Muscle layer of duodenum (tissue), 2 donors: Measurements from ENCODE around the gene PIGS.
"Not testable (repeated sequence)": the region's sequence is repeated elsewhere in the genome, so short reads cannot be mapped to it uniquely, and the experiment has no call there.

ENCODE experiments used
- H3K27ac ChIP-seq: one replicate; pipeline ENCODE4 v1.7.0; 2013; ENCODE audit warnings: mild to moderate bottlenecking, low read length
- H3K27me3 ChIP-seq: one replicate; pipeline ENCODE4 v1.7.0; 2013; ENCODE audit warnings: low read depth, mild to moderate bottlenecking, control low read depth, low read length
- H3K36me3 ChIP-seq, 2 donors: one replicate each; pipeline ENCODE4 v1.7.0; 2013; ENCODE audit warnings: low read length in 2 of 2, control low read depth in 1 of 2, mild to moderate bottlenecking in 1 of 2; ENCODE audit not compliant: insufficient read depth in 2 of 2, control insufficient read depth in 1 of 2
- H3K4me1 ChIP-seq, 2 donors: one replicate each; pipeline ENCODE4 v1.7.0; 2013; ENCODE audit warnings: low read length in 2 of 2, mild to moderate bottlenecking in 2 of 2, control low read depth in 1 of 2, moderate library complexity in 1 of 2; ENCODE audit not compliant: insufficient read depth in 2 of 2, control insufficient read depth in 1 of 2
- H3K4me3 ChIP-seq, 2 donors: one replicate each; pipeline ENCODE4 v1.7.0; 2013; ENCODE audit warnings: low read length in 2 of 2, low read depth in 1 of 2, mild to moderate bottlenecking in 1 of 2
- H3K9me3 ChIP-seq, 2 donors: one replicate each; pipeline ENCODE4 v1.7.0; 2013; ENCODE audit warnings: low read length in 2 of 2, control low read depth in 1 of 2, mild to moderate bottlenecking in 1 of 2; ENCODE audit not compliant: control insufficient read depth in 1 of 2
- donor health status: healthy.

The PIGS gene

GRCh38 chr17:28578246-28579195 is 7.2 kb upstream of the PIGS start:
- Histone ChIP-seq H3K27me3 (no peaks in the 10 kb centered on the region), H3K4me3 (no peak overlapping the region), H3K36me3 (peaks cover 0 to 4% of the 10 kb centered on the region in 2 donors), H3K27ac (no peak overlapping the region), H3K9me3 (no peaks in the 10 kb centered on the region), H3K4me1 (peaks cover 0 to 10% of the 10 kb centered on the region in 2 donors)

- Histone ChIP-seq H3K4me3 (no peak overlapping the region), H3K27ac (no peak overlapping the region), H3K4me1 (peaks cover 0 to 13% of the 10 kb centered on the region in 2 donors), H3K9me3 (no peaks in the 10 kb centered on the region), H3K27me3 (no peaks in the 10 kb centered on the region), H3K36me3 (peaks cover 0 to 2% of the 10 kb centered on the region in 2 donors)
Observed at GRCh38 chr17:28577466-28577824, 6.1 kb upstream of the PIGS start.

- Histone ChIP-seq H3K27ac (no peak within 1 kb of the TSS), H3K4me3 (peak within 1 kb of the TSS; percentile 52 to 57), H3K4me1 (peaks cover 5 to 18% of the 10 kb centered on the region in 2 donors), H3K9me3 (no peaks in the 10 kb centered on the region), H3K27me3 (no peaks in the 10 kb centered on the region), H3K36me3 (no peaks in the 10 kb centered on the region)
Observed at GRCh38 chr17:28576758-28577465, 5.6 kb upstream of the PIGS start, which contains the start of gene ALDOC. TSS of gene ALDOC (minus strand) at chr17:28576895. CDS start at chr17:28575532, 1,363 bp downstream.

GRCh38 chr17:28576016-28576415 is 4.7 kb upstream of the PIGS start:
- H3K36me3 ChIP-seq, H3K27ac ChIP-seq, H3K27me3 ChIP-seq, H3K4me3 ChIP-seq, H3K9me3 ChIP-seq: not testable (repeated sequence)
- H3K4me1 ChIP-seq = peaks cover 8 to 19% of the 10 kb centered on the region in 2 donors

GRCh38 chr17:28575126-28575795 is 3.9 kb upstream of the PIGS start:
- Histone ChIP-seq H3K36me3 (no peaks in the 10 kb centered on the region), H3K27me3 (no peaks in the 10 kb centered on the region), H3K27ac (no peak overlapping the region), H3K4me3 (no peak overlapping the region), H3K9me3 (no peaks in the 10 kb centered on the region), H3K4me1 (peaks cover 8 to 24% of the 10 kb centered on the region in 2 donors)

GRCh38 chr17:28574526-28574925 is 3.2 kb upstream of the PIGS start:
- H3K27me3 ChIP-seq = no peaks in the 10 kb centered on the region
- no peak overlapping the region for H3K27ac ChIP-seq
- H3K9me3 ChIP-seq = no peaks in the 10 kb centered on the region
- H3K4me1 ChIP-seq = peaks cover 8 to 31% of the 10 kb centered on the region in 2 donors
- H3K4me3 ChIP-seq = no peak overlapping the region
- no peaks in the 10 kb centered on the region for H3K36me3 ChIP-seq

GRCh38 chr17:28573966-28574480 is 2.7 kb upstream of the PIGS start:
- Histone ChIP-seq H3K27me3 (no peaks in the 10 kb centered on the region), H3K9me3 (no peaks in the 10 kb centered on the region), H3K4me3 (no peak overlapping the region), H3K4me1 (peaks cover 8 to 35% of the 10 kb centered on the region in 2 donors), H3K36me3 (no peaks in the 10 kb centered on the region), H3K27ac (no peak overlapping the region)

- Histone ChIP-seq H3K27me3 (no peaks in the 10 kb centered on the region), H3K4me1 (peaks cover 8 to 35% of the 10 kb centered on the region in 2 donors), H3K9me3 (no peaks in the 10 kb centered on the region)
Observed at GRCh38 chr17:28573521-28573920, 2.2 kb upstream of the PIGS start.

GRCh38 chr17:28573040-28573380 is 1.7 kb upstream of the PIGS start:
- Histone ChIP-seq H3K36me3 (no peaks in the 10 kb centered on the region), H3K27ac (no peak overlapping the region), H3K4me3 (no peak overlapping the region), H3K27me3 (no peaks in the 10 kb centered on the region), H3K9me3 (no peaks in the 10 kb centered on the region), H3K4me1 (peaks cover 8 to 35% of the 10 kb centered on the region in 2 donors)

More at GRCh38 chr17:28573521-28573920, 2.2 kb upstream of the PIGS start:
- H3K36me3 ChIP-seq = no peaks in the 10 kb centered on the region
- no peak overlapping the region for H3K4me3 ChIP-seq
- H3K27ac ChIP-seq = no peak overlapping the region

- Histone ChIP-seq H3K27me3 (no peaks in the 10 kb centered on the region), H3K4me1 (peaks cover 8 to 35% of the 10 kb centered on the region in 2 donors), H3K36me3 (no peaks in the 10 kb centered on the region), H3K4me3 (peak overlapping the region; percentile 91 to 99), H3K9me3 (no peaks in the 10 kb centered on the region), H3K27ac (peak overlapping the region; percentile 88)
Observed at GRCh38 chr17:28572259-28573039, 1.1 kb upstream of the PIGS start.
